ENCODE data around the gene MYMK.

DNA sequence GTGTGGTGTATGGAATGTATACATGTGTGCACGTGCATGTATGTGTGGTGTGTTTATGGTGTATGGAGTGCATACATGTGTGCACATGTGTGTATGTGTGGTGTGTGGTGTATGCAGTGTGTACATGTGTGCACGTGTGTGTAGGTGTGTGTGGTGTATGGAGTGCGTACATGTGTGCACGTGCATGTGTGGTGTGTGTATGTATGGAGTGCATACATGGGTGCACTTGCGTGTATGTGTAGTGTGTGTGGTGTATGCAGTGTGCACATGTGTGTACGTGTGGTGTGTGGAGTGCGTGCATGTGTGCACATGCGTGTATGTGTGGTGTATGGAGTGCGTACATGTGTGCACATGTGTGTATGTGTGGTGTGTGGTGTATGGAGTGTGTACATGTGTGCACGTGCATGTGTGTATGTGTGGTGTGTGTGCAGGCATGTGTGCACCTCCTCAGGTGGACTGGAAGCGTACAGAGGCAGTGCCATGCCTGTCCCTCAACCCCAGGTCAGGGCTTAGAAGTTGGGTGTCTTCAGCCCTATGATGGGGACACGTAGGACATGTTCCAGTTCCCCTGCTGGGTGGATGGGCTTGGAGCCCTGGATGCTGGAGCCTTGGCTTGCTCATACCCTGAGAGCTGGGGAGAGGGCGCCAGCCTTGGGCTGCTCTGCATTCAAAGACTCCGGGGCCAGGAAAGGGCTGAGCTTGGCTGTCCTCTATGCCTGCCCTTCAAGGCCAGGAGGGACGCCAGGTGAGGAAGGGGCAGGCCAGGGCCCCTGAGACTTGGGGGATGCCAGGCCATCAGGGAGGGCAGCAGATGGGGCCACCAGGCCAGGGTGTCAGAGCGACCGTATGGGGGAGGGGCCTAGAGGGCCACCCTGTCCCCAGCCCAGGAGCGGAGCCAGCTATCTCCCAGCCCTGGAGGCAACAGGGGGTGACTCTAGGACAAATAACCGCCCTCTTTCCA, 12.2 kb downstream of the MYMK start:
- TF ChIP-seq ZNF274 (IDR thresholded peaks at IDR 0.05; ENCODE audit: low read depth, low read length) = no peak
- no peak for TF ChIP-seq YY1 (IDR thresholded peaks at IDR 0.05; ENCODE audit: insufficient read depth, insufficient read length)
- no peak for TF ChIP-seq SUZ12 (IDR thresholded peaks at IDR 0.05; ENCODE audit: extremely low read depth, insufficient read depth, insufficient read length)

Data from NT2/D1 (cell line).